BJ (cell line): ENCODE results near the gene CHST8. TPM values are rescaled to one million over a fixed set of nuclear protein-coding genes. Genes with fewer than 3 reads are reported as not detected.

Experiments used
- CTCF ChIA-PET: fragments of 350-600 bp; formaldehyde crosslinking; extraction: SDS; loops from one replicate; lab custom pipeline; 2021; ENCODE audit warnings: antibody characterized with exemption, inconsistent platforms; lab: Yijun Ruan, JAX
- POLR2A ChIA-PET: fragments of 300-600 bp; sonication (Branson Sonifier 250); formaldehyde crosslinking; extraction: SDS; loops from one replicate; lab custom pipeline; 2021; ENCODE audit warnings: antibody characterized with exemption; lab: Charles Lee
- DNase-seq: peaks from one replicate; pipeline ENCODE4 v3.0.0-alpha.2; 2011; ENCODE audit warnings: low read depth
- H3K27me3 ChIP-seq: 2 replicates; pipeline ENCODE4 v1.6.0; 2011; ENCODE audit warnings: low read length; ENCODE audit not compliant: control insufficient read depth, insufficient read depth
- H3K36me3 ChIP-seq: 2 replicates; pipeline ENCODE4 v1.5.1; 2011; ENCODE audit warnings: low read length; ENCODE audit not compliant: control insufficient read depth, insufficient read depth
- H3K4me3 ChIP-seq: 2 replicates; pipeline ENCODE4 v1.5.1; 2011; ENCODE audit warnings: low read depth, mild to moderate bottlenecking, control low read depth, low read length
- polyA plus RNA-seq: library from polyadenylated mRNA; depleted of rRNA; stranded (reverse); fragments of >200 nt; gene quantifications from 2 replicates; pipeline ENCODE4 v1.2.3, GENCODE V29; 2011
- TF ChIP-seq, protein P1 (sequence below): IDR thresholded peaks from 2 replicates; pipeline ENCODE4 v1.5.1; 2011; ENCODE audit warnings: low read depth, mild to moderate bottlenecking, control low read depth, inconsistent platforms, low read length, moderate library complexity; ENCODE audit not compliant: insufficient read depth

Gene CHST8
- polyA plus RNA-seq, 1 experiment: 0.09 TPM

DNA sequence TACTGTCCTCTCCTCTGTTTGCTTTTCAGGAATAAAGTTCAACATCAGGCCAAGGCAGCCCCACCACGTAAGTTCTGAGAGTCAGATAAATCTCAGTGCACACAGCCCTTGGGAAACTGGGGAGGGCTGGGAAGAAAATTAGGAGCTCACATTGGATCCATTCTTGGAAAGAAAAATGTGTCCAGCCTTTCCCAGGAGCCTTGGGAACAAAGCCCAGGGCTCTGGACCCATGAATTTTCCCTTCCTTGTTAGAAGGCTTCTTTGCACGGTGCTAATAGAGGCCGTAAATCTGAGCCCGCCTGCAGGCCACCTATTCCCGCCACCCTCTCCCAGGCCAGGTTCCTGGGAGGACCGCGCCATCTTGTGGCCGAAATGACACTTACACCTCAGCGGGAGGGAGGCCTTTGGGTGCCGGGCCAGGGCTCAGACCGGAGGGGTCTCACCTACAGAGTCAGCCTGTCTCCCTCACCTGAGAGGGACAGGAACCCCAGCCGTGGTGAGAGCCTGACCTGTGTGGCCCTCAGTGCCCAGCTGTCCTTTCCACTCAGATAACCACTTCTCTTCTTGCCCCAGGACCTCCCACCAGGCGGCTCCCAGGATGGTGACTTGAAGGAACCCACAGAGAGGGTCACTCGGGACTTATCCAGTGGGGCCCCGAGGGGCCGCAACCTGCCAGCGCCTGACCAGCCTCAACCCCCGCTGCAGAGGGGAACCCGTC lies 149.8 kb downstream of the CHST8 start:
- DNase-seq: no peak
- ChIA-PET CTCF (interaction anchor here (0.6 to 7.1 kb wide), 36 partner anchors 9 to 647 kb away, joined by 3 to 125 read pairs (median 5); partner anchors contain the start of gene PEPD), POLR2A (no interaction called here)
- Histone ChIP-seq H3K27me3 (peaks cover 5% of the 10 kb centered on the region), H3K36me3 (no peaks in the 10 kb centered on the region), H3K4me3 (no peak overlapping the region)
- TF ChIP-seq, protein P1, sequence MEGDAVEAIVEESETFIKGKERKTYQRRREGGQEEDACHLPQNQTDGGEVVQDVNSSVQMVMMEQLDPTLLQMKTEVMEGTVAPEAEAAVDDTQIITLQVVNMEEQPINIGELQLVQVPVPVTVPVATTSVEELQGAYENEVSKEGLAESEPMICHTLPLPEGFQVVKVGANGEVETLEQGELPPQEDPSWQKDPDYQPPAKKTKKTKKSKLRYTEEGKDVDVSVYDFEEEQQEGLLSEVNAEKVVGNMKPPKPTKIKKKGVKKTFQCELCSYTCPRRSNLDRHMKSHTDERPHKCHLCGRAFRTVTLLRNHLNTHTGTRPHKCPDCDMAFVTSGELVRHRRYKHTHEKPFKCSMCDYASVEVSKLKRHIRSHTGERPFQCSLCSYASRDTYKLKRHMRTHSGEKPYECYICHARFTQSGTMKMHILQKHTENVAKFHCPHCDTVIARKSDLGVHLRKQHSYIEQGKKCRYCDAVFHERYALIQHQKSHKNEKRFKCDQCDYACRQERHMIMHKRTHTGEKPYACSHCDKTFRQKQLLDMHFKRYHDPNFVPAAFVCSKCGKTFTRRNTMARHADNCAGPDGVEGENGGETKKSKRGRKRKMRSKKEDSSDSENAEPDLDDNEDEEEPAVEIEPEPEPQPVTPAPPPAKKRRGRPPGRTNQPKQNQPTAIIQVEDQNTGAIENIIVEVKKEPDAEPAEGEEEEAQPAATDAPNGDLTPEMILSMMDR: peak; percentile 83

GRCh38 chr19:33772102-33772857 lies 150.5 kb downstream of the CHST8 start:
- Histone ChIP-seq H3K4me3 (no peak overlapping the region), H3K27me3 (peaks cover 5% of the 10 kb centered on the region), H3K36me3 (no peaks in the 10 kb centered on the region)
- DNase-seq: no peak
- TF ChIP-seq, protein P1: no peak
- POLR2A ChIA-PET: no interaction called here
- CTCF ChIA-PET: interaction anchor here (0.8 to 7.1 kb wide), 14 partner anchors 10 to 648 kb away, joined by 3 to 125 read pairs (median 6); no protein-coding TSS in a partner anchor

- ChIA-PET POLR2A (no interaction called here), CTCF (interaction anchor here (1.1 to 7.1 kb wide), 5 partner anchors 9 to 357 kb away, joined by 3 to 125 read pairs (median 70); no protein-coding TSS in a partner anchor)
- no peak for DNase-seq
- TF ChIP-seq, protein P1: no peak
- peaks cover 5% of the 10 kb centered on the region for H3K27me3 ChIP-seq
- H3K4me3 ChIP-seq: no peak overlapping the region
- no peaks in the 10 kb centered on the region for H3K36me3 ChIP-seq
These were observed 151.1 kb downstream of the CHST8 start for GRCh38 chr19:33772858-33773180.

GRCh38 chr19:33773704-33774624 lies 152.2 kb downstream of the CHST8 start:
- no peak for DNase-seq
- Histone ChIP-seq H3K27me3 (peaks cover 5% of the 10 kb centered on the region), H3K4me3 (no peak overlapping the region), H3K36me3 (no peaks in the 10 kb centered on the region)
- ChIA-PET POLR2A (no interaction called here), CTCF (interaction anchor here (0.6 to 7.1 kb wide), 10 partner anchors 10 to 471 kb away, joined by 3 to 125 read pairs (median 4); no protein-coding TSS in a partner anchor)
- TF ChIP-seq, protein P1: no peak
